ENCODE data around the gene AGPAT3.

DNA sequence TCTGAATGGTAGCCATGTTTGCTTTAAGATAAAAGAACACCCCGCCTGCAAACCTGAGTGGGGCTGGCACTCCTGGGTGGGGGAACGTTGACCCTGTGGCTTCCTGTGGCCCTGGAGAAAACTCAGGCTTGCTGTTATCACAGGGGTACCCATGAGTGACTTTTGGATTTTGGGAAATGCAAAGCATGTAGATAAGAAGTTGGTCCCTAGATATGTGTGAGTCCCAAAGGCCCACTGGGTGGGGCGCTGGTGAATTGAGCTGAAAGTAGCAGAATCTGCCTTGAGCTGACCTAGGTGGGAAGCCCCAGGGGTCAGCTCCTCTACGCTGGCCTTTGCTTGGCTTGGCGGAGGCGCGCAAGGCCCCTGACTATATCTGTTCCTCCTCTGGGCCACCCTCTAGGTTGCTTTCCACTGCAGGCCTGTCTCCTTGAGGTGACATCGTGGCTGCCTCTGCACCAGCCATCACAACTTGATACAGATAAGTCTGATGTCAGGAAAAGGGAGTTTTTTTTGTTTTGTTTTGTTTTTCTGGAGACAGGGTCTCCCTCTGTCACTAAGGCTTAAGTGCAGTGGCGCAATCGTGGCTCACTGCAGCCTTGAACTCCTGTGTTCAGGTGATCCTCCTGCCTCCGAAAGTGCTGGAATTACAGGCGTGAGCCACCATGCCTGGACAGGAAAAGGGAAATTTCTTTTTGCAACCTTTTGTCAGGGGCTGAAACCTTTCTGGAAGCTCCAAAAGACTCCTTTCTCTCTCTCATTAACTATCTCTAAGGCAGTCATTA lies 72.2 kb downstream of the AGPAT3 start:
- TF ChIP-seq POLR2AphosphoS5 (IDR thresholded peaks at IDR 0.05): no peak
- TF ChIP-seq, protein P1, sequence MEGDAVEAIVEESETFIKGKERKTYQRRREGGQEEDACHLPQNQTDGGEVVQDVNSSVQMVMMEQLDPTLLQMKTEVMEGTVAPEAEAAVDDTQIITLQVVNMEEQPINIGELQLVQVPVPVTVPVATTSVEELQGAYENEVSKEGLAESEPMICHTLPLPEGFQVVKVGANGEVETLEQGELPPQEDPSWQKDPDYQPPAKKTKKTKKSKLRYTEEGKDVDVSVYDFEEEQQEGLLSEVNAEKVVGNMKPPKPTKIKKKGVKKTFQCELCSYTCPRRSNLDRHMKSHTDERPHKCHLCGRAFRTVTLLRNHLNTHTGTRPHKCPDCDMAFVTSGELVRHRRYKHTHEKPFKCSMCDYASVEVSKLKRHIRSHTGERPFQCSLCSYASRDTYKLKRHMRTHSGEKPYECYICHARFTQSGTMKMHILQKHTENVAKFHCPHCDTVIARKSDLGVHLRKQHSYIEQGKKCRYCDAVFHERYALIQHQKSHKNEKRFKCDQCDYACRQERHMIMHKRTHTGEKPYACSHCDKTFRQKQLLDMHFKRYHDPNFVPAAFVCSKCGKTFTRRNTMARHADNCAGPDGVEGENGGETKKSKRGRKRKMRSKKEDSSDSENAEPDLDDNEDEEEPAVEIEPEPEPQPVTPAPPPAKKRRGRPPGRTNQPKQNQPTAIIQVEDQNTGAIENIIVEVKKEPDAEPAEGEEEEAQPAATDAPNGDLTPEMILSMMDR (IDR thresholded peaks at IDR 0.05): no peak
